Parathyroid adenoma (tissue), 2 donors: ENCODE data around the gene UNCX.

Experiments
- H2AFZ ChIP-seq: fragments of 300-600 bp; sonication (generic); one replicate; pipeline ENCODE4 v1.7.0; 2017; ENCODE audit warnings: antibody characterized with exemption, mild to moderate bottlenecking
- H3K27ac ChIP-seq: fragments of 300-600 bp; sonication (generic); one replicate; pipeline ENCODE4 v1.7.0; 2017
- H3K27me3 ChIP-seq: fragments of 300-600 bp; sonication (generic); one replicate; pipeline ENCODE4 v1.7.0; 2017; ENCODE audit warnings: low read length; ENCODE audit not compliant: control insufficient read depth, insufficient read depth
- H3K36me3 ChIP-seq: fragments of 300-600 bp; sonication (generic); one replicate; pipeline ENCODE4 v1.7.0; 2017; ENCODE audit warnings: low read length; ENCODE audit not compliant: control insufficient read depth, insufficient read depth
- H3K4me1 ChIP-seq: fragments of 300-600 bp; sonication (generic); one replicate; pipeline ENCODE4 v1.7.0; 2017; ENCODE audit warnings: control low read depth
- H3K4me2 ChIP-seq: fragments of 300-600 bp; sonication (generic); one replicate; pipeline ENCODE4 v1.7.0; 2017; ENCODE audit warnings: low read length
- H3K4me3 ChIP-seq: fragments of 300-600 bp; sonication (generic); one replicate; pipeline ENCODE4 v1.7.0; 2017; ENCODE audit warnings: low read depth, low read length
- H3K79me2 ChIP-seq: fragments of 300-600 bp; sonication (generic); one replicate; pipeline ENCODE4 v1.7.0; 2017; ENCODE audit warnings: control low read depth
- H3K9ac ChIP-seq: fragments of 300-600 bp; sonication (generic); one replicate; pipeline ENCODE4 v1.7.0; 2017; ENCODE audit warnings: mild to moderate bottlenecking
- H3K9me3 ChIP-seq: fragments of 300-600 bp; sonication (generic); one replicate; pipeline ENCODE4 v1.7.0; 2017; ENCODE audit warnings: low read length; ENCODE audit not compliant: control insufficient read depth
- TF ChIP-seq, protein P1 (sequence below): fragments of 300-600 bp; sonication (generic); IDR thresholded peaks from one replicate; pipeline ENCODE4 v1.7.0; 2017; ENCODE audit warnings: antibody characterized with exemption, mild to moderate bottlenecking
- donor health status: primary hyperparathyroidism.

The UNCX gene

DNA sequence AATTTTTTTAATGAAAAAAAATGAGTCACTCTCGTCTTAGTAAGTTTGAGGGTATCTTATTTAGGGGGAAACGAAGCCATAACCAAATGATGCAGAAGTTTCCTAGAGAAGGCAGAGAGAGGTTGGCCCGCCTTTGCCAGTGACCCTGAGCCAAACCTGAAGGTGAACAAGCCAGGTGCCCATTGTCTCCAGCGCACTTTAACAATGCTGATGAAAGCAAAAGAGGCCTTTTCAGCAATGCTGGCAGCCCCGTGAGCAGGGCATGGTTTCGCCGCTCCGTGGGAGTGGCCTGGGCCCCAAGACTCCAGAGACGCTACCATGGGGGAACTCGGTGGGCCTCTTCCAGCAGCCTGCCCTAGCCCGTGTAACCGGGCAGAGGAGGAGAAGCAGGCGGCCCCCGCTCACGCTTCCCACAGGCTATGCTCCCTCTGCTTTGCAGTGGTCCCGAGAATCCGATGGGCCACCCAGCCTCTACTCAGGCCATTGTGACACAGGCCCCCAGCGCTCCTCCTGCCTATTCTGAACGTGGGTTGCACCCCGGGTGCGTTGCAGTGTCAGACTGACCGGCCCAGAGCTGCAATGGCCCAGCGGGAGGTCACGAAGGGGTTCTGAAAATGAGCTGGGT is 14.0 kb upstream of the UNCX start:
- no peak overlapping the region for H2AFZ ChIP-seq
- no peaks in the 10 kb centered on the region for H3K79me2 ChIP-seq
- TF ChIP-seq, protein P1, sequence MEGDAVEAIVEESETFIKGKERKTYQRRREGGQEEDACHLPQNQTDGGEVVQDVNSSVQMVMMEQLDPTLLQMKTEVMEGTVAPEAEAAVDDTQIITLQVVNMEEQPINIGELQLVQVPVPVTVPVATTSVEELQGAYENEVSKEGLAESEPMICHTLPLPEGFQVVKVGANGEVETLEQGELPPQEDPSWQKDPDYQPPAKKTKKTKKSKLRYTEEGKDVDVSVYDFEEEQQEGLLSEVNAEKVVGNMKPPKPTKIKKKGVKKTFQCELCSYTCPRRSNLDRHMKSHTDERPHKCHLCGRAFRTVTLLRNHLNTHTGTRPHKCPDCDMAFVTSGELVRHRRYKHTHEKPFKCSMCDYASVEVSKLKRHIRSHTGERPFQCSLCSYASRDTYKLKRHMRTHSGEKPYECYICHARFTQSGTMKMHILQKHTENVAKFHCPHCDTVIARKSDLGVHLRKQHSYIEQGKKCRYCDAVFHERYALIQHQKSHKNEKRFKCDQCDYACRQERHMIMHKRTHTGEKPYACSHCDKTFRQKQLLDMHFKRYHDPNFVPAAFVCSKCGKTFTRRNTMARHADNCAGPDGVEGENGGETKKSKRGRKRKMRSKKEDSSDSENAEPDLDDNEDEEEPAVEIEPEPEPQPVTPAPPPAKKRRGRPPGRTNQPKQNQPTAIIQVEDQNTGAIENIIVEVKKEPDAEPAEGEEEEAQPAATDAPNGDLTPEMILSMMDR: no peak
- H3K36me3 ChIP-seq: no peaks in the 10 kb centered on the region
- no peak overlapping the region for H3K4me3 ChIP-seq
- H3K9ac ChIP-seq: no peak overlapping the region
- H3K27me3 ChIP-seq: no peaks in the 10 kb centered on the region
- no peak overlapping the region for H3K4me2 ChIP-seq
- no peaks in the 10 kb centered on the region for H3K9me3 ChIP-seq
- H3K4me1 ChIP-seq: no peaks in the 10 kb centered on the region
- no peak overlapping the region for H3K27ac ChIP-seq

DNA sequence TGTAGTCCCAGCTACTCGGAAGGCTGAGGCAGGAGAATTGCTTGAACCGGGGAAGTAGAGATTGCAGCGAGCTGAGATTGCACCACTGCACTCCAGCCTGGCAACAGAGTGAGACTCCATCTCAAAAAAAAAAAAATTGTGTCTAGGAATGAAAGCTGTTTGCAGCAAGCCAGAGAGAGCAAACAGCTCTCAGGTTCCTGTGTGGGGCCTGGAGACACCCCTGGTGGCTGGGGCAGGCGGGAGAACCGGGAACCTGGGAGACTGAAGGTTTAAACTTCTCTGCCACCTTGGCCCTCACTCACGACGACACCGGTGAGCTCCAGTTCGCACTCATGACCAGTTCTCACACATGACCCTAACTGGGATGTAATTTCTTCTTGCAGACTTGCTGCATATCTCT is 13.2 kb upstream of the UNCX start:
- H3K27me3 ChIP-seq: peaks cover 3% of the 10 kb centered on the region

DNA sequence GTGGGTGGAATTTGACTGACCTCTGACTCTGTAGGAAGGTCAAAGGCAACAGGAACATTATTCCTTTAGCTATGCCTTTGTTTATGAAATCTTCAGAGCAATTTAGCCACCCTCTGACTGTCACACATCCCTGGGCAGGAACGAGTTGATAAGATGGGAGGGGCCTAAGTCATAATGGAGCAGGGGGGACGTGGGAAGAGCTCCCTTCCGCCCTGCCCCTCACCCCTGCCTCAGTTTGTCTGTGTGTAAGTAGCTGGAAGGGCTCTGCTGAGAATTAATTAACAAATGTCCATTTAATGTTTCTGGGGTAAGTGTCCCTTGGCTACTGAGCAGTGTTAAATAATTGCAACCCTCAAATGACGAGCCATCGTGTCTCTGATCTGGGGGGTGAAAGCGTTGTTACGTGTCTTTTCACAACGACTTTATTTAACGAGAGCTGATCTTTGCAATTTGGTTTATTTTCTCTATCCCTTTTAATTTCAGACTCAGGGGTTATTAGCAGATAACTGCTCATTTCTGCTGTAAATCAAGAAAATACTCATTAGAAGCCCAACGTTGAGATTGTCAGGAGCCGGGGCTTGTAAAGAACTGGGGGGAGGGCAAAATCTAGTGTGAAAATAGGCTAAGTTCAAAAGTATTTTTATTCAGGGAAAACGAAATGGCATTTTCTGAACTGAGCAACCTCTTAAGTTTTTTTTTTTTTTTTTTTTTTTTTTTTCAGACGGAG is 12.5 kb upstream of the UNCX start:
- H3K9me3 ChIP-seq: no peaks in the 10 kb centered on the region
- H3K79me2 ChIP-seq: no peaks in the 10 kb centered on the region
- TF ChIP-seq, protein P1: no peak
- H3K9ac ChIP-seq: no peak overlapping the region
- no peak overlapping the region for H3K4me2 ChIP-seq
- peaks cover 4% of the 10 kb centered on the region for H3K27me3 ChIP-seq
- no peak overlapping the region for H3K4me3 ChIP-seq
- H2AFZ ChIP-seq: no peak overlapping the region
- no peaks in the 10 kb centered on the region for H3K36me3 ChIP-seq
- H3K27ac ChIP-seq: no peak overlapping the region
- H3K4me1 ChIP-seq: no peaks in the 10 kb centered on the region

More for the DNA sequence above, 13.2 kb upstream of the UNCX start:
- Histone ChIP-seq H3K4me1 (no peaks in the 10 kb centered on the region), H3K4me3 (no peak overlapping the region), H3K9ac (no peak overlapping the region), H3K79me2 (no peaks in the 10 kb centered on the region), H3K27ac (no peak overlapping the region), H3K9me3 (no peaks in the 10 kb centered on the region), H3K4me2 (no peak overlapping the region), H3K36me3 (no peaks in the 10 kb centered on the region), H2AFZ (no peak overlapping the region)
- TF ChIP-seq, protein P1: no peak

DNA sequence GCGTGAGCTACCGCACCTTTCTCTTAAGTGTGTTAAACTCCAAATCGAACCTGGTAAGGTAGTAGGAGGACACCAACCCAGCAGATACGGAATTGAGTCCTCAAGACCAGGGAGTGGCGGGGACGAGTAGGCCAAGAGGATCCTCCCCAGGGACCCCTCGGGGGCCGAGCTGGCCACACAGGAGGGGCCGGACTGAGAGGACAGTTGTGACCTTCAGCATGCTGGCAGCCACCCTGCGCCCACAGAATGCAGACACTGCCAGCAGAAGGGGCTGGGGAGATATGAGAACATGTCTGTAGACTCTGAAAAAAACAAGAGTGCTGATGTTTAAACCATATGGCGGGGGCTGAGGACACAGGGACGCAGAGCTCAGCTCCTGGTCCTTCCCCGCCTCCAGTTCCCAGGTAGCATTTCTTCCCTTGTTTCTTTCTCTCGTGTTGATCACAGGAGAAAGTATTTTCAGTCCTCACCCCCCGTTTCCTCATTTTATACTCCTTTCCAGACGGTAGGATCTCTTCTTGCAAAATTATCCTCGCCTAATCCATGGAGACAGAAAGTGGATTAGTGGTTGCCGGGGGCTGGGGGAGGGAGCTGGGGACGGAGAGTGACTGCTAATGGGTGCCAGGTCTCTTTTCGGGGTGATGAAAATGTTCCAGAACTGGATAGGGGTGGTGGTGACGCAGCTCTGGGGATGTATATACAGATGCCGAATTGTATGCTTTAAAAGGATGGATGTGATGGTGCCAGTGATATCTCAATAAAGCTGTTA is 11.5 kb upstream of the UNCX start:
- Histone ChIP-seq H3K4me3 (no peak overlapping the region), H3K9me3 (no peaks in the 10 kb centered on the region), H3K9ac (no peak overlapping the region), H3K27me3 (peaks cover 11% of the 10 kb centered on the region), H2AFZ (no peak overlapping the region), H3K4me2 (no peak overlapping the region), H3K4me1 (no peaks in the 10 kb centered on the region), H3K36me3 (no peaks in the 10 kb centered on the region), H3K79me2 (no peaks in the 10 kb centered on the region), H3K27ac (no peak overlapping the region)
- TF ChIP-seq, protein P1: no peak
